HG03108 (cell line): ENCODE results near the gene GPRIN3.
A peak's percentile ranks its signal among the peaks of the same experiment; 100 is the strongest.
"Not testable (repeated sequence)": the region's sequence is repeated elsewhere in the genome, so short reads cannot be mapped to it uniquely, and the experiment has no call there.

Experiments used
- ATAC-seq: cut with Tn5 transposase; IDR thresholded peaks from one replicate; pipeline ENCODE4 v1.9.1; 2021; ENCODE audit warnings: moderate library complexity; ENCODE audit not compliant: unreplicated experiment

The GPRIN3 gene

DNA sequence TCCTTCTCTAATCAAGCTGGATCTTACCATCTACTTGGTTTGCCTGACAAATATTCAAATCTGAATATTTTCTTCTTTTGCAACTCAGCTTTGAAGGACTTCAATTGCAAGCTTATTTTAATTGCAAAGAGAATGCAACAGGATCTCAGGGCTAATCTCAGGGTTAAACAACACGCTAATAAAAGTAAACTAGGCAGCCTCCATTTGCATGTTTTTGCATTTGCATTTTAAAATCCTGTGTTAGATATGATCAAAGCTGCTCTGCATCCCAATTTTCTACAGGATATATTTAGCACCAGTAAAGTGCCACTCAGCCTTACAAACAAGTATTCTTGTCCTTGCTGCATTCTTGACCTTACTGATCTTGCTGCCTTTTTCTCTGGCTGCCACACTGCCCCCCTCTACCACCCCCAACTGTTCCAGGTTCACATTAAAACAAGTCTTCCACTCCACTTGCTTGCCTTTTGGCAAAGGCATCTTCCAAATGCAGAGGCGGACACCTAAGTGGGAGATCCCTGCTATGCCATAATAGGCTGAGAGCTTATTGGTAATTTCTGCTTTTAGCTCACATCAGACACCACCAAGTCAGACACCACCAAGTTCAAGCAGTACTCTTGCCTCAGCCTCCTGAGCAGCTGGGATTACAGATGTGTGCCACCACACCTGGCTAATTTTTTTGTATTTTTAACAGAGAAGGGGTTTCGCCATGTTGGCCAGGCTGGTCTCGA, 48.1 kb downstream of the GPRIN3 start:
- no peak for ATAC-seq

GRCh38 chr4:89258506-89258905, 49.1 kb downstream of the GPRIN3 start:
- no peak for ATAC-seq

GRCh38 chr4:89257376-89257775, 50.2 kb downstream of the GPRIN3 start:
- no peak for ATAC-seq

GRCh38 chr4:89256203-89256800, 51.3 kb downstream of the GPRIN3 start:
- ATAC-seq: no peak

- ATAC-seq: no peak
These were observed 52.8 kb downstream of the GPRIN3 start for GRCh38 chr4:89254847-89255246.

GRCh38 chr4:89254347-89254746, 53.3 kb downstream of the GPRIN3 start:
- ATAC-seq: not testable (repeated sequence)

DNA sequence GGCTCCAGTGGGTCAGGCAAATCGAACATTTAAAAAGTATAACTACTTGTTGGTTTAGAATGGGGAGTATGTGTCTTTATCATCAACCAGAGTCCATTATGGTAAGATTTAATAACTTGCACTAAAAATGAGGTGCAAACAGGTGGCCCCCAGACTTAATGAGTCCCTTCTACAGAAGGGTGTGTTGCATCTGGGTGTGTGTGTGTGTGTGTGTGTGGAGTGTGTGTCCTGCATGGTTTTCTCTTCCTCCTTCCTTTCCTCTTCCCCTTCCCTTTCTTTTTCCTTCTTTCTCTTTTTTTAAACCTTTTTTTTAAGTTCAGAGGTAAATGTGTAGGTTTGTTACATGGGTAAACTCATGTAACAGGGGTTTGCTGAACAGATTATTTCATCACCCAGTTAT, 53.7 kb downstream of the GPRIN3 start:
- no peak for ATAC-seq

- ATAC-seq: no peak
These were observed 54.3 kb downstream of the GPRIN3 start for GRCh38 chr4:89253311-89253710.

GRCh38 chr4:89251396-89251795, 56.2 kb downstream of the GPRIN3 start:
- no peak for ATAC-seq

DNA sequence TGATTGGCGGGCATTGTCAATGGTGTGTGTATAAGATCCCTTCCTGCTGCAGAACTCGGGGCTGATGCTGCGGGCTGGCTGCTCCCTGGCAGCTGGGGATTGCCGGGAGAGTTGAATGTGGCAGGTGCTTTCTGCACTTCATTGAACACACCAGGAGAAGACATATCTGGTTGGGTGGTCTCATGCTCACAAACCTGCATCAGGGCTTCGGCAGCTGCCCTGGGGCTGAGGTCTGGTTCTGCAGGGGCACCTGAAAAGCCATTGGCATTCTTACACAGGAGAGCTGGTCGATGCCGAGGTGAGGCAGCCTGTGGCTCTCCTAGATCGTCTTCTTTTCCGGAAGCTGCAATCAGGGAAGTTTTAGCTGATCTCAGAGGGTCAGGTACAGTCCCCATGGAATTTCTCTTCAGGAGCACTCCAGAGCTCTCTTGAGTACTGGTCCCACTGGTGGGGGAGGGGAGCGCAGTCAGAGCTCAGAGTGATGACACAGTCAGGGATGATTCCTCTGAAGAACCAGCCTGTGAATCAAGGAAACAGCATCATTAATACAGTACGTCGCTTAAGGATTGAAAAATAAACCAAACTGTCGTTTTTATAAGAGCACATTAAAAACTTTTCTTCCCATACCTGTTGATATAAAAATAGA, 57.8 kb downstream of the GPRIN3 start:
- no peak for ATAC-seq

- ATAC-seq: no peak
These were observed 58.3 kb downstream of the GPRIN3 start for GRCh38 chr4:89249313-89249712.

DNA sequence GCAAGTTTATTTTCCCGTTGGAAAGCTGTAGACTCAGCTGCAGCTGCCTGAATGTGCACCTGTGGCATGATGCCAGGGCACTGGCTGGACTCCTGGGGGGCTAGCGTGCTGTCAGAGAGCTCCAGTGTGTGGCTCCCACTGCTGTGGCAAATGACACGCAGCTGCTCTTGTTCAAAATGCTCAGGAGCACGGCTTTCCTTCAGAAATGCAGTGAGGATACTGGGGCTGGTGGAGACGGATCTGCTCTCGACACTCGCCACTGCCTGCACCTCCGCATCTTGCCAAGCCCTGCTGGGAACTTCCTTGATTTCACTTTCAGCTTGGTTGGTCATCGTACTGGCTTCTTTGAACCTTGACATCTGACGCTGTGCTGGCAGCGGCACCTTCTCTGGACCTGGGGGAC, 58.7 kb downstream of the GPRIN3 start:
- ATAC-seq: no peak

DNA sequence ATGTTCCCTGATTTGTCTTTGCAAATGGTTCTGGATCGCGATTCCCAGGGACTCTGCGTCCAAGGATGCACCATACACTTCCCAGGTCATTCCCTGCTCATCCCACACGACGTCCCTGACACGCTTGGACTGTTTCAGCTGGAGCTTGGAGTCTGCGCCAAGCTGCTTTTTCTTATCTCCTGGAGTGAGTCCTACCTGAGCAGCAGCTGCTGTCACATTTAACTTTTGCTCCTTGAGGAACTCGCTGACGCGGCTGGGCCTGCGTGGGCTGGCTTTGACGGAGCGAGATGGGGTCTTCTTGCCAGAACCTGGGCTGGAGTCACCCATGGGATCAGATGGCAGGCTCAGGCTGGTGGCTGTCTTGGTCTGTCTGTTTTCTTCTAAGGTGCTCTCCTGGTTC, 59.6 kb downstream of the GPRIN3 start:
- ATAC-seq: no peak

- ATAC-seq: no peak
These were observed 62.1 kb downstream of the GPRIN3 start for GRCh38 chr4:89245459-89245858.

DNA sequence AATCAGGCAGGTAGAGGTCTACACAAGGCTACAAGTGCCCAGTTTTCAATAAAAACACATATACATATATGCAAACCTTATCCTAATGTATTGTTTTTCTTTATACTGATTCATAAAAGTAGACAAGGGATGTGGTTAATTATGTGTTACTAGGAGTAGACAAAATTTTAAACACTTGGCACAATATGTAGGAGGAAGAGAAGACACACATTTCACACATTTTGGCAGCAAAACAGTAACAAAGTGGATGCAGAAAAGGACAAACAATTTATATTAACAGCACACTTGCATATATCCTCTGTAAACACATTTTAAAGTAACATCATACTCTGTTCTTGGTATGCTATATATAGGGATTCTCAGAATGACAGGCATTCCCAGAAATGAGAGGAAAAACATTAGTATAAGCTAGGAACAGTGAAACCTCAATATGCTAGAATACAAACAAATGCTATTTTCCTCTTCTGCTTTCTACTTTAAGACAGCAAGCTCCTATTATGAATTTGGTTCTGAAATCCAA, 63.8 kb downstream of the GPRIN3 start:
- ATAC-seq: no peak

DNA sequence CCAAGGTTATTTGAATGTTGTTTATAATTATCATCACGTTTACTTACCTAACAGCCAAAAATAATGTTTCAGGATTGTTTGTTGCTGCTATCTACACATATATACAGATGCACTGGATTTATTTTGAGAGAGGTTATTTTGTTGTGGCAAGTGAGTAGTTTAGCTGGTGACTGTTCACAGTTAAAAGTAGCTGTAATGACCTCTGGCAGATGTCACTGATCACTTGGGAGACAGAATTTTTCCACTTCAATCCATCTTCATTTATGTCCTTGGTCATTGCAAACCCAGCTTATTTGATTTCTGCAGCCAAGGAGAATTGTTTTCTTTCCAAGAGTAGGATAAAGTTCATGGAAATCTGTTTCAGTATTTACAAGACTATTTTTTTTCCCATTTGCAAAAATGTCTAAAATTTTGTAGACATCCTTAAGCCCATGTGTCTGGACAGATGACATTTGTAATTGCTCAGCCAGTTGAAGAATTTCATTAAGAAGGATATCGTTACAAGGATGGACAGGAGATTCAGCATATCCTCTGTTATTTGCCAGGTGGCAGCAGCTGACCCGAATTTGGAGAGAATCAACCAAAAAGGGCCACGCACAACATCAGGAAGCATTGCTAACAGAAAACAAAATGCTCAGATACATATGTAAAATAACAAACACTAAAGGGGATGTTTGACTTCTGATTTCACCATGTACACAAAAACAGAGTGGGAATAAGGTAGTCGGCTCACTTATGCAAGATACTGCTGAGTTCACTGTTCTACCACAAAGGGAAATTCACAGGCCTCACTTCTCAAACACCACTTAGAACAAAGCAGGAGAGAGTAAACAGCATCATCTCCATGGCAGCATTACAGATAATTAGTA, 64.5 kb downstream of the GPRIN3 start:
- no peak for ATAC-seq

DNA sequence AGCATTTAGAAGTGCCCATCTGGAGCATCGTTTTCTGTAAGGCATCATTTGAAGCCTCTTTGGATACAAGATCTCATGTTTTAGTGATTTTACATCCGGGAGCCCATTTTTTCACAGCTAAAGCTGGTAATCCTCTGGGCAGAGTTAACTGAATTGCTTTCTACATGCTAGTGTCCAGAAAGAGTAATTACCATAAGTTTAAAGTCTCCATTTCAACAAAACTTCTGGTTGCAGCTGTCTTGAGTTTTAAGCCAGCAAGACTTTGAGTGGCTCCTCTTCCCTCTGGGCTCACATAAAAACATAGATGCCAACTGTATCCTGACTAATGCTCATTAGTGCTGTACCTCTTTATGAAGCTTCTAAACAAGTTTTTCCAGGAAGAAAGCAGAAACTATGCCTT, 65.4 kb downstream of the GPRIN3 start:
- no peak for ATAC-seq

DNA sequence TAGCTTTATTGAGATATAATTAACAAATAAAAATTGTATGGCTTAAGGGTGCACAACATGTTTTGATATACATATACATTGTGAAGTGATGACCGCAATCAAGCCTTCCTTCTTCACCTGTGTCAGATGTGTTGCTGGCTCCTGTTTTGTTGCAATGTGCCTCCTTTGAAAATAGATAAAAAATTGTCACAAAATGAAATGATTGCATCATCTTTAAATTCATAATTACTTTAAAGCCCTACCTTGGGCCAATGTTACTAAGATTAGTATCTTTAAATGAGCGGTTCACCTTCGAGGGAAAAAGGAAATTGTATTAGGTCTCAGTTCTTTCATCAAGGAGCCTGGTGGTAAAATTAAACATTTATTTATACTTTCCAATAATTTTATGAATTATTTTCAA, 77.3 kb downstream of the GPRIN3 start:
- ATAC-seq: no peak

- ATAC-seq: peak; percentile 79
These were observed 80.7 kb downstream of the GPRIN3 start for GRCh38 chr4:89226665-89227574.

DNA sequence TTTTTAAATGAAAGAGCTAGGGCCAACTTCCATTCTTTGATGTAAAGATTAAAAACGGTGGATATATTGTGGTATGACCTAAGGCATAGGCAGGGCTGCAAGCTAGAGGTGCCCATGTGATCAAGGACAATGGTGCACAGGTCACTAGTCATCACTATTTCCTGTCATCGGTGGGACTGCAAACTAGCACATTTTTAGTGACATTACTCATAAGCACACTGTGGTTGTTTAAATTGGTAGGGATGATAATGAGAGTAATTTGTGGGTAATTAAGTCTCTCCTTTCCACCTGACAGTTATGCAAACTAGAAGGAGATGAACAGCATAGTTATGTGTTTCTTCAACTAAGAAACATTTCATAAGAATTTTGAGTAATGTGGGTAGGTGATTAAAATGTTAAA, 85.4 kb downstream of the GPRIN3 start:
- ATAC-seq: no peak
